ENCODE data around the gene SYS1. TPM values are rescaled to one million over a fixed set of nuclear protein-coding genes. Genes with fewer than 3 reads are reported as not detected.

SYS1 gene
- total RNA-seq, 1 experiment from 2014 or later: 38.8 TPM

- POLR2A ChIA-PET (ENCODE audit: unreplicated experiment): interaction anchor here (0.6 to 1.4 kb wide), 7 partner anchors 10 to 461 kb away, joined by 3 to 9 read pairs (median 4); partner anchors contain the start of genes DBNDD2, SDC4 and SYS1
- Histone ChIP-seq H3K9me3 (ENCODE audit: insufficient read depth, low read depth) (no peaks in the 10 kb centered on the region), H3K79me2 (ENCODE audit: low read depth) (peaks cover 83% of the 10 kb centered on the region), H2AFZ (no peak overlapping the region), H3K4me1 (replicated peaks; ENCODE audit: insufficient read depth) (peaks cover 70% of the 10 kb centered on the region), H3F3A (ENCODE audit: insufficient read depth, low read depth) (peaks cover 59% of the 10 kb centered on the region), H3K4me3 (peak overlapping the region; percentile 11; the same call in 1 of the 2 replicates), H4K20me1 (ENCODE audit: insufficient read depth) (peaks cover 11% of the 10 kb centered on the region), H3K27me3 (ENCODE audit: insufficient read depth, low read depth) (no peaks in the 10 kb centered on the region), H3K9me2 (ENCODE audit: insufficient read depth) (no peaks in the 10 kb centered on the region), H3K27ac (peak overlapping the region; percentile 81), H3K36me3 (ENCODE audit: low read depth) (peaks cover 57% of the 10 kb centered on the region), H3K4me2 (peak overlapping the region; percentile 93)
- TF ChIP-seq CTCF (conservative IDR thresholded peaks at IDR 0.05): no peak
- no peak for TF ChIP-seq EZH2 (IDR thresholded peaks at IDR 0.05; ENCODE audit: low read depth)
- intact Hi-C loops (cut with micrococcal nuclease; ENCODE audit: unreplicated experiment): loop anchor here (1.0 to 2.0 kb wide), 2 partner anchors 8 to 25 kb away; partner anchors contain the start of gene SYS1
- BruUV-seq (replicated peaks): no TSS peak
- CTCF ChIA-PET: interaction anchor here (0.5 to 0.8 kb wide), 2 partner anchors 15 to 92 kb away, joined by 5 to 9 read pairs; no protein-coding TSS in a partner anchor
- DNase-seq: peak; percentile 77 to 84
Measured at GRCh38 chr20:45337367-45338120, 25.4 kb upstream of the SYS1 start.

GRCh38 chr20:45338121-45339030 lies 24.6 kb upstream of the SYS1 start:
- no peaks in the 10 kb centered on the region for H3K9me2 ChIP-seq (ENCODE audit: insufficient read depth)
- H3K4me3 ChIP-seq: peak overlapping the region; percentile 11; the same call in 1 of the 2 replicates
- ChIA-PET POLR2A (ENCODE audit: unreplicated experiment) (interaction anchor here (0.6 to 1.4 kb wide), 4 partner anchors 10 to 69 kb away, joined by 3 to 5 read pairs (median 4); partner anchors contain the start of genes DBNDD2, SDC4 and SYS1), CTCF (interaction anchor here (0.6 kb wide), 1 partner anchor 24 kb away, joined by 5 read pairs; the partner anchor contains the start of gene SYS1)
- peaks cover 91% of the 10 kb centered on the region for H3K79me2 ChIP-seq (ENCODE audit: low read depth)
- intact Hi-C loops (cut with micrococcal nuclease; ENCODE audit: unreplicated experiment): no loop called here
- H3K27ac ChIP-seq: peak overlapping the region; percentile 81
- no peak overlapping the region for H2AFZ ChIP-seq
- H3K36me3 ChIP-seq (ENCODE audit: low read depth): peaks cover 51% of the 10 kb centered on the region
- H3K4me1 ChIP-seq (replicated peaks; ENCODE audit: insufficient read depth): peaks cover 78% of the 10 kb centered on the region
- no peaks in the 10 kb centered on the region for H3K27me3 ChIP-seq (ENCODE audit: insufficient read depth, low read depth)
- peaks cover 64% of the 10 kb centered on the region for H3F3A ChIP-seq (ENCODE audit: insufficient read depth, low read depth)
- TF ChIP-seq EZH2 (IDR thresholded peaks at IDR 0.05; ENCODE audit: low read depth) (no peak), CTCF (conservative IDR thresholded peaks at IDR 0.05) (no peak)
- no peaks in the 10 kb centered on the region for H3K9me3 ChIP-seq (ENCODE audit: insufficient read depth, low read depth)
- DNase-seq: no peak
- TSS peak; percentile 15 for BruUV-seq (replicated peaks)
- H3K4me2 ChIP-seq: peak overlapping the region; percentile 93
- peaks cover 11% of the 10 kb centered on the region for H4K20me1 ChIP-seq (ENCODE audit: insufficient read depth)

- Histone ChIP-seq H4K20me1 (ENCODE audit: insufficient read depth) (peaks cover 11% of the 10 kb centered on the region), H3K4me2 (peak overlapping the region; percentile 93), H3K27me3 (ENCODE audit: insufficient read depth, low read depth) (no peaks in the 10 kb centered on the region), H3K9me3 (ENCODE audit: insufficient read depth, low read depth) (no peaks in the 10 kb centered on the region), H3K4me1 (replicated peaks; ENCODE audit: insufficient read depth) (peaks cover 85% of the 10 kb centered on the region), H2AFZ (no peak overlapping the region), H3K27ac (peak overlapping the region; percentile 81), H3K79me2 (ENCODE audit: low read depth) (peaks cover 95% of the 10 kb centered on the region), H3F3A (ENCODE audit: insufficient read depth, low read depth) (peaks cover 71% of the 10 kb centered on the region), H3K9me2 (ENCODE audit: insufficient read depth) (no peaks in the 10 kb centered on the region), H3K4me3 (no peak overlapping the region), H3K36me3 (ENCODE audit: low read depth) (peaks cover 47% of the 10 kb centered on the region)
- TF ChIP-seq CTCF (conservative IDR thresholded peaks at IDR 0.05): no peak
- no peak for TF ChIP-seq EZH2 (IDR thresholded peaks at IDR 0.05; ENCODE audit: low read depth)
- POLR2A ChIA-PET (ENCODE audit: unreplicated experiment): no interaction called here
- peak in 1 of 2 experiments; percentile 37 for DNase-seq
- intact Hi-C loops (cut with micrococcal nuclease; ENCODE audit: unreplicated experiment): no loop called here
- no TSS peak for BruUV-seq (replicated peaks)
- CTCF ChIA-PET: interaction anchor here (0.6 kb wide), 1 partner anchor 23 kb away, joined by 5 read pairs; the partner anchor contains the start of gene SYS1
Measured at GRCh38 chr20:45339084-45339483, 23.9 kb upstream of the SYS1 start.
